Fibroblast of lung (primary cell): ENCODE results near the gene LRIT3. TPM values are rescaled to one million over a fixed set of nuclear protein-coding genes. Genes with fewer than 3 reads are reported as not detected.

Experiments used
- DNase-seq, 2 donors: peaks; one replicate each; pipeline versions ENCODE4 v3.0.0 to v3.0.0-alpha.2; 2010; ENCODE audit warnings: low read depth in 2 of 2
- H2AFZ ChIP-seq: 2 replicates; pipeline ENCODE4 v1.5.1; 2012; ENCODE audit warnings: low read length, control low read depth, inconsistent platforms
- H3K27ac ChIP-seq: 2 replicates; pipeline ENCODE4 v1.5.1; 2011; ENCODE audit warnings: low read length, control low read depth; ENCODE audit not compliant: insufficient read depth
- H3K27me3 ChIP-seq: 2 replicates; pipeline ENCODE4 v1.5.1; 2011; ENCODE audit warnings: mild to moderate bottlenecking, low read length; ENCODE audit not compliant: control insufficient read depth, insufficient read depth
- H3K36me3 ChIP-seq: 2 replicates; pipeline ENCODE4 v1.5.1; 2011; ENCODE audit warnings: low read length; ENCODE audit not compliant: control insufficient read depth, insufficient read depth
- H3K4me1 ChIP-seq: 2 replicates; pipeline ENCODE4 v1.5.1; 2011; ENCODE audit warnings: low read length; ENCODE audit not compliant: control insufficient read depth, insufficient read depth; ENCODE audit errors: extremely low read depth
- H3K4me2 ChIP-seq: 2 replicates; pipeline ENCODE4 v1.5.1; 2011; ENCODE audit warnings: low read length, control low read depth; ENCODE audit not compliant: insufficient read depth; ENCODE audit errors: extremely low read depth
- H3K4me3 ChIP-seq, 4 experiments: fragments of 200-600 bp in 1 of 4; sonication (generic) in 1 of 4; replicated peaks in 1 of 4; 2 replicates each; pipeline ENCODE4 v1.5.1; 2011 to 2016; ENCODE audit warnings: low read length in 4 of 4, low read depth in 3 of 4, mild to moderate bottlenecking in 3 of 4, control low read depth in 2 of 4, inconsistent platforms in 1 of 4, mixed read lengths in 1 of 4; ENCODE audit not compliant: insufficient read depth in 1 of 4; ENCODE audit errors: control extremely low read depth in 1 of 4
- H3K79me2 ChIP-seq: 2 replicates; pipeline ENCODE4 v1.5.1; 2012; ENCODE audit warnings: mild to moderate bottlenecking, low read length, inconsistent platforms; ENCODE audit not compliant: control insufficient read depth, insufficient read depth
- H3K9ac ChIP-seq: 2 replicates; pipeline ENCODE4 v1.5.1; 2011; ENCODE audit warnings: mild to moderate bottlenecking, low read length, control low read depth; ENCODE audit not compliant: insufficient read depth
- H3K9me3 ChIP-seq: 2 replicates; pipeline ENCODE4 v1.5.1; 2012; ENCODE audit warnings: low read depth, low read length; ENCODE audit not compliant: control insufficient read depth, insufficient read depth
- H4K20me1 ChIP-seq: 2 replicates; pipeline ENCODE4 v1.5.1; 2011; ENCODE audit warnings: low read length; ENCODE audit not compliant: control insufficient read depth, insufficient read depth; ENCODE audit errors: extremely low read depth
- CTCF ChIP-seq, 2 donors: IDR thresholded peaks in 1 of 2; conservative IDR thresholded peaks in 1 of 2; 1 replicate in 1 of 2; 2 replicates in 1 of 2; pipeline ENCODE4 v1.5.1; 2011 to 2012; ENCODE audit warnings: low read length in 2 of 2, control low read depth in 1 of 2, inconsistent platforms in 1 of 2, low read depth in 1 of 2, mild to moderate bottlenecking in 1 of 2
- EZH2 ChIP-seq: IDR thresholded peaks from 2 replicates; pipeline ENCODE4 v1.5.1; 2012; ENCODE audit warnings: low read length, control low read depth, mild to moderate bottlenecking; ENCODE audit errors: missing control alignments
- polyA plus RNA-seq, 2 donors: library from polyadenylated mRNA; depleted of rRNA in 1 of 2; stranded (reverse) in 1 of 2; unstranded in 1 of 2; fragments of >200 nt; gene quantifications; 2 replicates each; pipeline ENCODE4 v1.2.1, GENCODE V29; 2011 to 2012; ENCODE audit warnings: missing spikeins in 1 of 2
- total RNA-seq: library from RNA; depleted of rRNA; stranded (reverse); fragments of >200 nt; gene quantifications from 2 replicates; pipeline ENCODE4 v1.2.1, GENCODE V29; 2014

The LRIT3 gene
- total and polyA plus RNA-seq, 2 donors (not counting 1 experiment from before 2014, with no cell fraction given): under 0.01 to 0.01 TPM

GRCh38 chr4:109827672-109828071 lies 20.2 kb upstream of the LRIT3 start, which contains the start of gene RRH:
Gene RRH, plus strand, starts transcription at chr4:109827972. Its CDS starts 56 bp downstream, at chr4:109828028.
- no peaks in the 10 kb centered on the region for H3K27me3 ChIP-seq
- H3K36me3 ChIP-seq: no peaks in the 10 kb centered on the region
- no peaks in the 10 kb centered on the region for H3K9me3 ChIP-seq
- no peak for TF ChIP-seq EZH2
- no peak for TF ChIP-seq CTCF (conservative IDR thresholded peaks at IDR 0.05 in 1 of 2, IDR thresholded peaks at IDR 0.05 in 1 of 2; ENCODE audit: low read depth in 1 of 2, low read length in 2 of 2)
- H2AFZ ChIP-seq: no peak within 1 kb of the TSS
- no peak within 1 kb of the TSS for H3K27ac ChIP-seq
- H4K20me1 ChIP-seq: no peaks in the 10 kb centered on the region
- H3K79me2 ChIP-seq: no peaks in the 10 kb centered on the region
- H3K4me2 ChIP-seq: no peak within 1 kb of the TSS
- H3K9ac ChIP-seq: no peak within 1 kb of the TSS
- H3K4me1 ChIP-seq: no peaks in the 10 kb centered on the region
- DNase-seq: no peak
- H3K4me3 ChIP-seq: no peak within 1 kb of the TSS

GRCh38 chr4:109833756-109834155 lies 14.2 kb upstream of the LRIT3 start:
- no peak overlapping the region for H2AFZ ChIP-seq
- no peak overlapping the region for H3K27ac ChIP-seq
- H3K36me3 ChIP-seq: no peaks in the 10 kb centered on the region
- H3K79me2 ChIP-seq: no peaks in the 10 kb centered on the region
- H3K27me3 ChIP-seq: no peaks in the 10 kb centered on the region
- no peaks in the 10 kb centered on the region for H4K20me1 ChIP-seq
- H3K4me1 ChIP-seq: no peaks in the 10 kb centered on the region
- TF ChIP-seq CTCF (conservative IDR thresholded peaks at IDR 0.05 in 1 of 2, IDR thresholded peaks at IDR 0.05 in 1 of 2; ENCODE audit: low read depth in 1 of 2, low read length in 2 of 2): no peak
- no peaks in the 10 kb centered on the region for H3K9me3 ChIP-seq
- no peak overlapping the region for H3K9ac ChIP-seq
- H3K4me2 ChIP-seq: no peak overlapping the region
- no peak overlapping the region for H3K4me3 ChIP-seq
- no peak for DNase-seq

GRCh38 chr4:109836985-109837384 lies 10.9 kb upstream of the LRIT3 start:
- H4K20me1 ChIP-seq: no peaks in the 10 kb centered on the region
- H3K27me3 ChIP-seq: no peaks in the 10 kb centered on the region
- no peaks in the 10 kb centered on the region for H3K79me2 ChIP-seq
- peak in 1 of 2 donors; percentile 17 for DNase-seq
- TF ChIP-seq EZH2 (no peak), CTCF (conservative IDR thresholded peaks at IDR 0.05 in 1 of 2, IDR thresholded peaks at IDR 0.05 in 1 of 2; ENCODE audit: low read depth in 1 of 2, low read length in 2 of 2) (no peak)
- no peak overlapping the region for H2AFZ ChIP-seq
- H3K4me1 ChIP-seq: no peaks in the 10 kb centered on the region
- no peak overlapping the region for H3K27ac ChIP-seq
- H3K36me3 ChIP-seq: no peaks in the 10 kb centered on the region
- H3K4me2 ChIP-seq: no peak overlapping the region
- H3K4me3 ChIP-seq: no peak overlapping the region
- H3K9ac ChIP-seq: no peak overlapping the region
- no peaks in the 10 kb centered on the region for H3K9me3 ChIP-seq
